Body of pancreas (tissue), 4 donors: ENCODE results near the gene MPZL1.

Source experiments
- POLR2A ChIP-seq, 3 donors: fragments of 450-650 bp; IDR thresholded peaks; one replicate each; pipeline ENCODE4 v1.6.1; 2016; ENCODE audit warnings: antibody characterized with exemption in 3 of 3, mild to moderate bottlenecking in 2 of 3
- TF ChIP-seq, protein P1 (sequence below), 7 experiments: fragments of 450-650 bp in 4 of 7; fragments of 200-600 bp in 3 of 7; sonication (generic) in 3 of 7; IDR thresholded peaks; one replicate each; pipeline ENCODE4 v1.5.1; 2016 to 2019; ENCODE audit warnings: antibody characterized with exemption in 7 of 7

DNA sequence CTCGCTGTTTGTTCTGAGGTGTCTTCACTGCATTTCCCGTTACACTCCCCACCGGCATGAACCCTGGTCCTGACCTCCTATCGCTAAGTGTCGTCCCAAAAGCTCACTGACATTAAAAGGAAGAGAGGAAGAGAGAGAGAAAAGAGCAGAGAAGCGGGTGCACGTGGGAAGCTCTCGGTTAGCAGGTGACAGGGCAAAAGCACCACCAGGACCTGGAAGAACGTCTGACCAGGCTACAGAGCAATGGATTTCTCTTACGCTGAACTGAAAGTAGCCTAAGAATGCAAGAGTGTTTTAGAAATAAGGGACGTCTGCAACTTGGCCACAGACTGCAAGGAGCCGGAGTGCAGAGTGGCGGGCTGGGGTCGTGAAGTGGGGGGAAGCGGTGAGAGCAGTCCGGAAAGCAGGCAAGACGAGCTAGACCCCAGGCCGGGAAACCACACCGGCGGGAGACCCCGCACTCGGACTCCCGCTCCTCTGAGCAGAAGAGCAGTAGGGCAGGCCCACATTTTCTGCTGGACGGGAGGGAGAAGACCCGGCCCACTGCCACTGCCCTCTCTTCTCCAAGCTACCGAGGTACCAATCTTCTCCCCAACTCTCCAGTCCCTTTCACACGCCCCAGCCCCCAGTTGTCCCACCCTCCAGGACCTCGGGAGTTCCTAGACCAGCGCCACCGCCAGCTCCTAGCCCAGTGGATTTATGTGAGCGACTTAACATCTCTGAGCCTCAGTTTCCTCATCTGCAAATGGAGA lies 8.3 kb upstream of the MPZL1 start:
- TF ChIP-seq, protein P1, sequence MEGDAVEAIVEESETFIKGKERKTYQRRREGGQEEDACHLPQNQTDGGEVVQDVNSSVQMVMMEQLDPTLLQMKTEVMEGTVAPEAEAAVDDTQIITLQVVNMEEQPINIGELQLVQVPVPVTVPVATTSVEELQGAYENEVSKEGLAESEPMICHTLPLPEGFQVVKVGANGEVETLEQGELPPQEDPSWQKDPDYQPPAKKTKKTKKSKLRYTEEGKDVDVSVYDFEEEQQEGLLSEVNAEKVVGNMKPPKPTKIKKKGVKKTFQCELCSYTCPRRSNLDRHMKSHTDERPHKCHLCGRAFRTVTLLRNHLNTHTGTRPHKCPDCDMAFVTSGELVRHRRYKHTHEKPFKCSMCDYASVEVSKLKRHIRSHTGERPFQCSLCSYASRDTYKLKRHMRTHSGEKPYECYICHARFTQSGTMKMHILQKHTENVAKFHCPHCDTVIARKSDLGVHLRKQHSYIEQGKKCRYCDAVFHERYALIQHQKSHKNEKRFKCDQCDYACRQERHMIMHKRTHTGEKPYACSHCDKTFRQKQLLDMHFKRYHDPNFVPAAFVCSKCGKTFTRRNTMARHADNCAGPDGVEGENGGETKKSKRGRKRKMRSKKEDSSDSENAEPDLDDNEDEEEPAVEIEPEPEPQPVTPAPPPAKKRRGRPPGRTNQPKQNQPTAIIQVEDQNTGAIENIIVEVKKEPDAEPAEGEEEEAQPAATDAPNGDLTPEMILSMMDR (IDR thresholded peaks at IDR 0.05) = no peak
- TF ChIP-seq POLR2A (IDR thresholded peaks at IDR 0.05) = no peak
